Ovary (tissue), 3 donors: ENCODE results near the gene GLB1L3.

Source experiments
- EP300 ChIP-seq: sonication (generic); formaldehyde crosslinking; IDR thresholded peaks from one replicate; pipeline ENCODE4 v1.6.1; 2017; ENCODE audit warnings: antibody characterized with exemption
- POLR2A ChIP-seq: fragments of 450-650 bp; IDR thresholded peaks from one replicate; pipeline ENCODE4 v1.6.1; 2017; ENCODE audit warnings: antibody characterized with exemption, mild to moderate bottlenecking, moderate library complexity
- TF ChIP-seq, protein P1 (sequence below), 3 donors: fragments of 450-650 bp in 2 of 3; fragments of 200-600 bp in 1 of 3; IDR thresholded peaks; one replicate each; pipeline versions ENCODE4 v1.5.1 to v1.8.0; 2016 to 2022; ENCODE audit warnings: antibody characterized with exemption in 3 of 3, mild to moderate bottlenecking in 1 of 3
- donor health status: DM: no; HTN: no; CAD: no.

GRCh38 chr11:134253188-134253993 is 22.8 kb upstream of the GLB1L3 start, which contains the start of the genes ACAD8 and THYN1:
- TF ChIP-seq, protein P1, sequence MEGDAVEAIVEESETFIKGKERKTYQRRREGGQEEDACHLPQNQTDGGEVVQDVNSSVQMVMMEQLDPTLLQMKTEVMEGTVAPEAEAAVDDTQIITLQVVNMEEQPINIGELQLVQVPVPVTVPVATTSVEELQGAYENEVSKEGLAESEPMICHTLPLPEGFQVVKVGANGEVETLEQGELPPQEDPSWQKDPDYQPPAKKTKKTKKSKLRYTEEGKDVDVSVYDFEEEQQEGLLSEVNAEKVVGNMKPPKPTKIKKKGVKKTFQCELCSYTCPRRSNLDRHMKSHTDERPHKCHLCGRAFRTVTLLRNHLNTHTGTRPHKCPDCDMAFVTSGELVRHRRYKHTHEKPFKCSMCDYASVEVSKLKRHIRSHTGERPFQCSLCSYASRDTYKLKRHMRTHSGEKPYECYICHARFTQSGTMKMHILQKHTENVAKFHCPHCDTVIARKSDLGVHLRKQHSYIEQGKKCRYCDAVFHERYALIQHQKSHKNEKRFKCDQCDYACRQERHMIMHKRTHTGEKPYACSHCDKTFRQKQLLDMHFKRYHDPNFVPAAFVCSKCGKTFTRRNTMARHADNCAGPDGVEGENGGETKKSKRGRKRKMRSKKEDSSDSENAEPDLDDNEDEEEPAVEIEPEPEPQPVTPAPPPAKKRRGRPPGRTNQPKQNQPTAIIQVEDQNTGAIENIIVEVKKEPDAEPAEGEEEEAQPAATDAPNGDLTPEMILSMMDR (IDR thresholded peaks at IDR 0.05): peak in 2 of 3 donors; percentile 43 to 63
- no peak for TF ChIP-seq EP300
- peak; percentile 26 for TF ChIP-seq POLR2A
